HG03025 (cell line): ENCODE measurements around the gene OPRD1.
A peak's percentile ranks its signal among the peaks of the same experiment; 100 is the strongest.

Experiments used
- ATAC-seq: cut with Tn5 transposase; IDR thresholded peaks from one replicate; pipeline ENCODE4 v1.9.1; 2021; ENCODE audit warnings: mild to moderate bottlenecking, moderate library complexity; ENCODE audit not compliant: unreplicated experiment, low FRiP score

Gene OPRD1

DNA sequence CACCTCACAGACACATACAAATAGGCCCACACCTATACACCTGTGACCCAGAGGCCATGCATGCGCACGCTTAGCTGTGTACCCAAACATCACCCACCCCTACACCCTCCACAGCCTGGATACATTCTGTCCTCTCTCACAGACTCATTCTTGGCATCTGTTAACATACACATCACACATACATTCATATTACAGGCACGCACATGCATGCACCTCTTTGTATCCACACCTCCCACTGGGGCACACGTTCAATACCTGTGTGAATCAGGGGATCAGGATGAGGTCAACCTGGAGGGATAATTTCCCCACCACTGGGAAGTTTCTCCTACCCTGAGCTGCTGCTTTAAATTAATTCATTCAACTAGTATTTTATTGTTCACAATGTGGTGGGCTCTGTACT lies 66.8 kb downstream of the OPRD1 start:
- ATAC-seq: no peak

GRCh38 chr1:28882009-28882628 lies 70.1 kb downstream of the OPRD1 start:
- ATAC-seq: no peak

- ATAC-seq: no peak
These were observed 71.3 kb downstream of the OPRD1 start for GRCh38 chr1:28883242-28883616.

DNA sequence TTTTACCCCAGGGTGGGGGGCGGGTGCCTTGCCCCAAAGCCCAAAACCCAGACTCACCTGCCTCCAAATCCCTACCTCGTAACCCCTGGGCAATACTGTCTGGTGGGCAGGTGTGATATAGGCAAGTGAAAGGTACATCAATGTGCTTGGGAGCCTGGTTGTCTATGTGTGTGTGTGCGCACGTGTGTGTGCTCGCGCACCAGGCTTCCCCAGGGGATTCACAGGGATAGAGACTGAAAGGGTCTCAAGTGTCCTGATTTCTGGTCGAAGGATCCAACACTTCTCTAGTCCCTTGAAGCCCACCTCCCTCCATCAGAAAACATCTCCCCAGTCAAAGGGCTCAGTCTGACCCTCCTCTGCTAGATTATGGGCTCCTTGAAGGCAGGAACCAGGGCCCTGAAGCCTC lies 73.5 kb downstream of the OPRD1 start:
- no peak for ATAC-seq

DNA sequence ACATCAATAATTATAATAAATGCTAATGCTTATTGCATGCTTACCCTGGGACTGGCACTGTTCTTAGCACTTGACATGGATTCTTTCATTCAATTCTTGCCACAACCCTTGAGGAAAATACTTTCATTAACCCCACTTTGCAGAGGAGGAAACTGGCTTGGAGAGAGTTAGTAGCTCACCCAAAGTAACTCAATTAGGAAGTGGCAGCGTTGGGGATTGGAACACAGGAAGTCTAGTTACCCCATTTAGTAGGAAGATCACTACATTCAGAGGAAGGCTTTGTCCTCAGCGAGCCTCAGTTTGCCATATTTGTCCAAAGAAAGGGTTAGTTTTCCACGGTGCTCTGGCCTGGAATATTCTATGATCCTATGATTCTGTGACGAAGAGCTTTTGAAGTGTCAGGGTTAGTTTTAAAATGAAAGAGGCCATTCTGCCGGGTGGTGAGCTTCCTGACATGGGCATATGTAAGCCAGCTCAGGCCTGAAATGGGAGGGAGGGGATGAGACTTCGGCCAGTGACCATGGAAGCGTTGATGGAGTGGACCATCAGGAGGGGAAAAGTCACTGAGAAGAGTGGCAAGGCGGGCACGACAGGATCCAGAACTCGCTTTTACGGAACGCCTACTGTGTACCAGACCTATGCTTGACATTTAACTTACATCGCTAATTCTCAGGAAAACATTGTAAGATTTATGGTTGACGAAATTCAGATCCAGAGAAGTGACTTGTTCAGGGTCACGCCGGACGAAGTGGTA lies 74.2 kb downstream of the OPRD1 start:
- ATAC-seq: no peak

- ATAC-seq: peak; percentile 65
These were observed 74.9 kb downstream of the OPRD1 start for GRCh38 chr1:28886731-28887418.

DNA sequence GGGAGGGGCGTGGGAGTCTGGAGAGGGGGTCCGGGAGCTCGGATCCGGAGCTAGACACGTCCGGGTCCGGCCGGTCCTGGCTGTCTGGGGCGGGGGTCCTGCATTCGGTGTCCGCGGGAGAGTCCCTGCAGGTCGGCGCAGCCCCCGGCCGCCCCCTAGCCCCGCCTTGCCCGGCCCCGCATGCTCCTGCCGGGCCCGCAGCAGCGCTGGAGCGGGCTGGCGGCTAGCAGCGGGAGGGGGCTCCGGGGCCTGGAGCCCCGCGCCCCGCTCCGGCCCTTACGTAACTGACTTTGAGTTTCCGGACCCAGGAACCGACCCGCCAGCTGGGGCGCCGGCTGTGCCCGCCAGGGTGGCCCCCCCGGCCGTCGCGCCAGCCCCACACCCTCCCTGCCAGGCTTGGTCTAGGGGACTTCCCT lies 75.5 kb downstream of the OPRD1 start:
- ATAC-seq: no peak

DNA sequence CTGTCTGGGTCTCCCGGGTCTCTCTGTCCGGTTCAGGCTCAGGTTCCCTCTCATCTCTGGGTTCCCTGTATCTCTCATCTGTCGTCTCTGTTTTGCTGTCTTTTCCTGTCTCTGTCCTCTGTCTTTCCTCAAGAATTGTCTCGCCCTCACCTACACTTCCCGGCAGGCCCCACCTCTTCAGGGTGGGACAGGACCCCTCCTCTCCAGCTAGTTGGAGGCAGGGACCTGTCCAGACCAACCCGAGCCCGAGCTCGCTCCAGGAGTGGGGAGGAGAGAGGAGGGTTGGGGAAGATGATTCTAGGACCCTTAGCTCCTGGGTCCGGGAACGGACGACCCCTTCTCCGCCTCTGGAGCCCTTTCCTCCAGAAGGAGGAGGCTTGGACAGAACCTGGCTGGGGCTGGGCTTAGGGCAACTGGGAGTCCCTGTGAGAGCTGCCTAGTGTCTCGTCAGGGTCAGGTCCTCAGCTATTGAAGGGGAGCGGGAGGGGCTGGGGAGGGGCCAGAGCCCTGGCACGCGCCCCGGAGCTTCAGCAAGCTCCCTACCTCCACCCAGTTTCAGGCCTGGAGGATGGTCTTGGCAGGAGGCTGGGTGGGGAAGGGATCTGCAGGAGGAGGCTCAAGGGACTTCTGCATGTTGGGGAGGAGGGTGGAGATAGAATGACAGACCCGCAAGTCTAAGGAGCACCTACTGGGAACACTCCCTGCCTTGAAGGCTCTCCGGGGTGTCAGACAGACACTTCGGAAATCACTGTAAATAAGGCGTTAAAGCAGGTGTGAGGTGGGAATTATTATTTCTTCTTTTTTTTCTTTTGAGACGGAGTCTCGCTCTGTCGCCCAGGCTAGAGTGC lies 76.1 kb downstream of the OPRD1 start:
- ATAC-seq: no peak

DNA sequence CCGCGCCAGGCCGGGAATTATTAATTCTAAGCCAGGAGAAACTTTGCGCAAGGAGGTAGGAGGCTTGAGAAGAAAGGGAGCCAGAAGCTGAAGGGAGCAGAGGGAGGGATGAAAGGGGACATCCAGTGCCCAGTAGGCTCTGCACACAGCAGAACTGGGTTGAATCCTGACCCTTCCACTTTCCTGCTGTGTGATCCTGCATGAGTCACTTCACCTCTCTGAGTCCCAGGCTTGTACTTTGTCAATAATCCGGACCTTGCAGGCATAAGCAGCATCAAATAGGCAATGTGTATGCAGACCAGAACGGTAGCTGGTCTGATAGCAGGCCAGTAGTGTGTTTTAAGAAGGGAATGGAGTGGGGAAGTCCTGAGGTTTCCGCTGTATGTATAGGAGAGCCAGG lies 76.9 kb downstream of the OPRD1 start:
- ATAC-seq: no peak

GRCh38 chr1:28889357-28889756 lies 77.4 kb downstream of the OPRD1 start:
- ATAC-seq: no peak

GRCh38 chr1:28890435-28890834 lies 78.5 kb downstream of the OPRD1 start:
- no peak for ATAC-seq

DNA sequence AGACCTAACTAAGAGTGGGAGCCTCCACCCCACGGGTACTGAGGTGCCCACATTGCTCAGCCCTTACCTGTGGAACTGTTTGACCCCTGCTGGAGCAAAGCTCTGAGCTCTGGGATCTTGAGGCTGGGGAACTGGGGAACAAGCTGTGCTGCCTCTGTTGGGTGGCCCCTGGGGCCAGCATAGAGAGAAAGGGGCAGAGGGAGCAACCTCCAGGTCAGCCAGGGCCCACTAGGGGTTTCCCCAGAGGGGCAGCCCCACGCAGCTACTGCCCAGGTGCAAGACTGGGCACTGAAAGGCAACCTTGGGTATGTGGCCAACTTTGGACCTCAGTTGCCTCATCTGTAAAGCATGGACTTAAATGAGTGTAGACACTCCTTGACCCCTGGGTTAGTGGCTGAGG lies 78.9 kb downstream of the OPRD1 start:
- ATAC-seq: no peak

DNA sequence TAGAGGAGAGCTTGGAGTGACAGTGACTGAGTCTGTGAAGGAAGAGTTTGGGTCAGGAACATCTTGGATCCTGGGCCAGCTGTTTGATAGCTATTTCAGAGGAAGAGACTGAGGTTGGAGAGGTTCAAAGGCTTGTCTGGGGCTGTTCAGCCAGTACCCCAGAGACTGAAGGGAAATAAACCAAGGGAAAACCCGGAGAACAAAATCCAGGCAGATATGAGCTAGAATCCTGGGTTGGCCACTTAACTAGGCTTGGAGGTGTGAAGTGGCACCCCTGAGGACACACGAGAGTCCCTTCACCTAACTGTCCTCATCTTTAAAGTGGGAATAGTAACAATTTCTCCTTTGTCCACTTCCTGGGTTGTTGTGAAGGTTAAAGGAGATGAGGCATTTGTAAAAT lies 79.3 kb downstream of the OPRD1 start:
- no peak for ATAC-seq

- ATAC-seq: no peak
These were observed 81.6 kb downstream of the OPRD1 start for GRCh38 chr1:28893403-28894102.

DNA sequence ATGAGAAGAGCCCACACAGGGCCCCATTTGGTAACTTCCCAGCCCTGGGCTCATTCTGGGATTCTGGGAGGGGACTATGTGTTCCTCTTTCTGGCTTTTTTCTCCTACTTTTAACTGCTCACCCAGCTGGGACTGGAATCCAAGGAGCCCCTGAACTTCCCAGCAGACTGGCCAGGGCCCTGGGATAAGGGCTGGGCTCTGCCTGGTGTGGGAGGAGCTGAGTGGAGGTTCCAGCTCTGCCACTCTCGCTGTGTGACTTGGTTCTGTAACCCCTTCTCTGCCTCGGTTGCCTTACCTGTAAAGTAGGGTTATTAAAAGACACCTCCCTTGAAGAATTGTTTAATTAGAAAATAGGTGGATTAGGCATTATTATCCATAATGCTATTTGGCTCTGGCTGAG lies 82.8 kb downstream of the OPRD1 start:
- no peak for ATAC-seq

- ATAC-seq: no peak
These were observed 84.1 kb downstream of the OPRD1 start for GRCh38 chr1:28895896-28896608.

GRCh38 chr1:28896609-28896986 lies 84.6 kb downstream of the OPRD1 start:
- no peak for ATAC-seq

GRCh38 chr1:28897789-28898188 lies 85.8 kb downstream of the OPRD1 start:
- ATAC-seq: no peak

DNA sequence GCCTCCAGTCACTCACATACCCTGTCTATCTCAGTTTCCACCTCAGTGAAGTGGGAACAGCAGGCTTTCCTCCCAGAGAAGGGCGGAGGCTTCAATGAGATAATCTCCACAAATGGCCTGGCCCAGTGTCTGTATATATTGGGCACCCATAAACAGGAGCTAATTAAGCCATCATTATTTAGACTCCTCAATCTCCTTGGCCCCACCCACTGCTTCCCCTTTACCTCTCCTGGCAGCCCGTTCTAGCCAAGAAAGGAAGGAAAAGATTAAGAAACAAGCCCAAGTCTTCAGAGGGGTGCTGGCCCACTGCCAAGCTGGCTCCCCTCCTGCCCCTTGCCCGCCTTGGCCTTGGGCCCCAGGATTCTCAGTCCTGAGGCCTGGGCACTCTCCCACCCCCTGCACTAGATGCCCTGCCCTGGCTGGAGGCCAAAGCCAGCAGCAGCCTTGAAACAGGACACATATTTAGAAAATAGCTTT lies 86.5 kb downstream of the OPRD1 start:
- no peak for ATAC-seq

DNA sequence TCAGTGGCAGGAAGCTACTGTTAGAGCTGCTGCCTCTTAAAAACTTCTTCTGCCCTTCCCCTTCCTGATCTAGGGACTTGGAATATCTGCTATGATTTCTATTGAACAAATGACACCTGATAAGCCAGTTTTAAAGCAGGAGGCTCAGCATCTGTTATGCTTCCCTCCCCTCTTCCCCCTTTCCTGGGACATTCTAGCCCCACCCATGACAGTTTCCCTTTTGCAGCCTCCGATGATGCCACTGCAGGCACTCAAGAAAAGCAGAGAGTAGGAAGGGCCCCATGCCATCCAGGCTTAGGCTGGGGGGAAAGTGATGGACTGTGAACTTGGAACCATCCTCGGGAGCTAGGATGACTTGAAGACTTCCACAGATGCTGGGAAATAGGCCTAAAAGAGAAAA lies 87.3 kb downstream of the OPRD1 start:
- ATAC-seq: no peak
